PC-3 (cell line): ENCODE results near the gene HDAC10. TPM values are rescaled to one million over a fixed set of nuclear protein-coding genes. Genes with fewer than 3 reads are reported as not detected.

Source experiments
- ATAC-seq: fragments of 200-7000 bp; cut with Tn5 transposase; 2 replicates; pipeline ENCODE4 v1.9.1; 2020; ENCODE audit warnings: mild to moderate bottlenecking, moderate library complexity
- BruUV-seq: library from RNA; stranded (reverse); fragments of 400-500 nt; replicated peaks from 2 replicates; lab custom pipeline; 2021; lab: Mats Ljungman, UMichigan
- CTCF ChIA-PET: fragments of 300-600 bp; sonication (Branson Sonifier 250); formaldehyde crosslinking; loops from one replicate; lab custom pipeline; 2022; ENCODE audit warnings: antibody characterized with exemption; lab: Charles Lee
- POLR2A ChIA-PET: fragments of 300-600 bp; sonication (Branson Sonifier 250); formaldehyde crosslinking; loops from one replicate; lab custom pipeline; 2022; ENCODE audit warnings: antibody characterized with exemption; ENCODE audit not compliant: unreplicated experiment; lab: Charles Lee
- DNase-seq: peaks from one replicate; pipeline ENCODE4 v3.0.0-alpha.2; 2015
- H2AFZ ChIP-seq: fragments of 300-600 bp; sonication (generic); 2 replicates; pipeline ENCODE4 v1.6.0; 2016; ENCODE audit warnings: antibody characterized with exemption, low read length
- H3F3A ChIP-seq: fragments of 300-600 bp; sonication (generic); one replicate; pipeline ENCODE4 v1.6.0; 2017; ENCODE audit warnings: antibody characterized with exemption, low read length, control low read depth, mild to moderate bottlenecking; ENCODE audit not compliant: unreplicated experiment
- H3K27ac ChIP-seq: fragments of 300-600 bp; sonication (generic); 2 replicates; pipeline ENCODE4 v1.5.1; 2016; ENCODE audit warnings: mild to moderate bottlenecking, low read length
- H3K27me3 ChIP-seq: fragments of 300-600 bp; sonication (generic); 2 replicates; pipeline ENCODE4 v1.6.1; 2016; ENCODE audit warnings: low read length, mixed read lengths
- H3K36me3 ChIP-seq: fragments of 300-600 bp; sonication (generic); 2 replicates; pipeline ENCODE4 v1.6.1; 2016; ENCODE audit warnings: low read depth, mixed run types, low read length, mixed read lengths
- H3K4me1 ChIP-seq: fragments of 300-600 bp; sonication (generic); 2 replicates; pipeline ENCODE4 v1.5.1; 2016; ENCODE audit warnings: low read length; ENCODE audit not compliant: insufficient read depth
- H3K4me2 ChIP-seq: fragments of 300-600 bp; sonication (generic); 2 replicates; pipeline ENCODE4 v1.6.0; 2016; ENCODE audit warnings: low read length
- H3K4me3 ChIP-seq: fragments of 300-600 bp; sonication (generic); 2 replicates; pipeline ENCODE4 v1.5.1; 2016; ENCODE audit warnings: mild to moderate bottlenecking, low read length, mixed read lengths
- H3K79me2 ChIP-seq: fragments of 300-600 bp; sonication (generic); 2 replicates; pipeline ENCODE4 v1.6.1; 2017; ENCODE audit warnings: low read length, mixed read lengths
- H3K9ac ChIP-seq: fragments of 300-600 bp; sonication (generic); 2 replicates; pipeline ENCODE4 v1.6.0; 2016; ENCODE audit warnings: mild to moderate bottlenecking, low read length
- H3K9me2 ChIP-seq: fragments of 300-600 bp; sonication (generic); replicated peaks from 2 replicates; pipeline ENCODE4 v1.6.1; 2016; ENCODE audit warnings: mixed run types, low read length, mixed read lengths
- H3K9me3 ChIP-seq: fragments of 300-600 bp; sonication (generic); 2 replicates; pipeline ENCODE4 v1.6.1; 2016; ENCODE audit warnings: low read length, mixed read lengths
- H4K20me1 ChIP-seq: fragments of 300-600 bp; sonication (generic); 2 replicates; pipeline ENCODE4 v1.6.1; 2016; ENCODE audit warnings: low read length, mixed read lengths
- CTCF ChIP-seq: fragments of 300-600 bp; sonication (generic); conservative IDR thresholded peaks from 2 replicates; pipeline ENCODE4 v1.5.1; 2017; ENCODE audit warnings: antibody characterized with exemption, low read depth, mild to moderate bottlenecking, low read length
- EZH2 ChIP-seq: fragments of 300-600 bp; sonication (generic); IDR thresholded peaks from one replicate; pipeline ENCODE4 v1.6.1; 2017; ENCODE audit warnings: antibody characterized with exemption, mild to moderate bottlenecking, low read length; ENCODE audit not compliant: unreplicated experiment
- EZH2phosphoT487 ChIP-seq: fragments of 300-600 bp; sonication (generic); IDR thresholded peaks from 2 replicates; pipeline ENCODE4 v1.6.1; 2018; ENCODE audit warnings: mild to moderate bottlenecking, antibody characterized with exemption, low read length, borderline replicate concordance
- intact Hi-C: fragments of 100-400 bp; cut with micrococcal nuclease; formaldehyde crosslinking; loops from 2 replicates; pipeline ENCODE4 v1.9.0; 2023
- total RNA-seq: library from RNA; depleted of rRNA; stranded (reverse); fragments of >200 nt; gene quantifications from 2 replicates; pipeline ENCODE4 v1.2.3, GENCODE V29; 2014

The HDAC10 gene
- total RNA-seq, 1 experiment from 2014 or later = 25.8 TPM

- Histone ChIP-seq H3K27me3 (no peaks in the 10 kb centered on the region), H4K20me1 (no peaks in the 10 kb centered on the region), H3F3A (no peaks in the 10 kb centered on the region), H3K27ac (no peak overlapping the region), H3K9me3 (no peaks in the 10 kb centered on the region), H3K9me2 (no peaks in the 10 kb centered on the region), H3K79me2 (peaks cover 10% of the 10 kb centered on the region), H3K36me3 (no peaks in the 10 kb centered on the region), H2AFZ (peak overlapping the region; percentile 71), H3K4me2 (peak overlapping the region; percentile 90), H3K9ac (peak overlapping the region; percentile 71), H3K4me1 (peaks cover 10% of the 10 kb centered on the region), H3K4me3 (peak overlapping the region; percentile 79)
- ChIA-PET CTCF (no interaction called here), POLR2A (no interaction called here)
- no TSS peak for BruUV-seq
- intact Hi-C loops = no loop called here
- no peak for TF ChIP-seq EZH2phosphoT487
- no peak for TF ChIP-seq EZH2
- no peak for TF ChIP-seq CTCF
- ATAC-seq (peak; percentile 67), DNase-seq (peak; percentile 50)
Observed at GRCh38 chr22:50260801-50261614, 9.9 kb upstream of the HDAC10 start.

- Histone ChIP-seq H3K27me3 (no peaks in the 10 kb centered on the region), H3K4me3 (peak overlapping the region; percentile 79), H2AFZ (peak overlapping the region; percentile 71), H4K20me1 (no peaks in the 10 kb centered on the region), H3K36me3 (no peaks in the 10 kb centered on the region), H3K9me2 (no peaks in the 10 kb centered on the region), H3K27ac (no peak overlapping the region), H3K4me2 (peak overlapping the region; percentile 90), H3K4me1 (peaks cover 10% of the 10 kb centered on the region), H3K9me3 (no peaks in the 10 kb centered on the region), H3K9ac (peak overlapping the region; percentile 71), H3K79me2 (peaks cover 10% of the 10 kb centered on the region), H3F3A (no peaks in the 10 kb centered on the region)
- no TSS peak for BruUV-seq
- no peak for TF ChIP-seq CTCF
- no peak for TF ChIP-seq EZH2phosphoT487
- no peak for TF ChIP-seq EZH2
- peak; percentile 19 for ATAC-seq
- POLR2A ChIA-PET = no interaction called here
- DNase-seq = no peak
- CTCF ChIA-PET = no interaction called here
- intact Hi-C loops = no loop called here
Observed at GRCh38 chr22:50260434-50260800, 9.4 kb upstream of the HDAC10 start.

- POLR2A ChIA-PET = no interaction called here
- Histone ChIP-seq H3K27ac (no peak overlapping the region), H3F3A (no peaks in the 10 kb centered on the region), H3K4me1 (peaks cover 10% of the 10 kb centered on the region), H2AFZ (no peak overlapping the region), H3K36me3 (no peaks in the 10 kb centered on the region), H4K20me1 (no peaks in the 10 kb centered on the region), H3K79me2 (peaks cover 10% of the 10 kb centered on the region), H3K9ac (no peak overlapping the region), H3K4me3 (no peak overlapping the region), H3K9me3 (no peaks in the 10 kb centered on the region), H3K9me2 (no peaks in the 10 kb centered on the region), H3K27me3 (no peaks in the 10 kb centered on the region), H3K4me2 (no peak overlapping the region)
- TF ChIP-seq EZH2 (no peak), CTCF (no peak), EZH2phosphoT487 (no peak)
- no peak for ATAC-seq
- BruUV-seq = no TSS peak
- no peak for DNase-seq
- CTCF ChIA-PET = no interaction called here
- intact Hi-C loops = no loop called here
Observed at GRCh38 chr22:50259302-50259701, 8.2 kb upstream of the HDAC10 start.
